Measurements from ENCODE around the gene CNEP1R1.
A peak's percentile ranks its signal among the peaks of the same experiment; 100 is the strongest.
"Not testable (repeated sequence)": the region's sequence is repeated elsewhere in the genome, so short reads cannot be mapped to it uniquely, and the experiment has no call there.

Gene CNEP1R1

DNA sequence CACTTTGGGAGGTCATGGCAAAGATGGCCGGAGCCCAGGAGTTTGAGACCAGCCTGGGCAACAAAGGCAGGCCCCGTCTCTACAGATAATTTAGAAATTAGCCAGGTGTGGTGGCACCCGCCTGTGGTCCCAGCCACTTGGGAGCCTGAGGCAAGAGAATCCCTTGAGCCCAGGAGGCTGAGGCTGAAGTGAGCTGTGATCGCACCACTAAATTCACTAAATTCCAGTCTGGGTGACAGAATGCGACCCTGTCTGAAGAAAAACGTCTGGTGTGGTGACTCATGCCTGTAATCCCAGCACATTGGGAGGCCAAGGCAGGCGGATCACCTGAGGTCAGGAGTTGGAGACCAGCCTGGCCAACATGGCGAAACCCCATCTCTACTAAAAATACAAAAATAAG lies 10.8 kb upstream of the CNEP1R1 start:
- H3K4me3 ChIP-seq (ENCODE audit: control insufficient read depth in 1 of 7, extremely low read depth in 1 of 7, insufficient read depth in 4 of 7, low read depth in 2 of 7, low read length in 6 of 7); DNase-seq; CTCF ChIA-PET; H3K36me3 ChIP-seq (ENCODE audit: control insufficient read depth in 4 of 4, insufficient read depth in 4 of 4, low read length in 3 of 4); POLR2A ChIA-PET; H3K27ac ChIP-seq (ENCODE audit: insufficient read depth in 1 of 2, low read depth in 1 of 2, low read length in 2 of 2, poor library complexity in 1 of 2, severe bottlenecking in 2 of 2); H3K4me1 ChIP-seq (ENCODE audit: control extremely low read depth in 1 of 4, control insufficient read depth in 4 of 4, insufficient read depth in 4 of 4, low read length in 3 of 4); H3K9me3 ChIP-seq (ENCODE audit: control extremely low read depth in 1 of 5, control insufficient read depth in 4 of 5, insufficient read depth in 2 of 5, low read depth in 1 of 5, low read length in 4 of 5); H3K27me3 ChIP-seq (replicated peaks in 2 of 5; ENCODE audit: control insufficient read depth in 4 of 5, insufficient read depth in 5 of 5, low read length in 4 of 5): not testable (repeated sequence)
- 98% methylated on average over 6 of the region's 8 CpGs for WGBS (ENCODE audit: insufficient coverage)

DNA sequence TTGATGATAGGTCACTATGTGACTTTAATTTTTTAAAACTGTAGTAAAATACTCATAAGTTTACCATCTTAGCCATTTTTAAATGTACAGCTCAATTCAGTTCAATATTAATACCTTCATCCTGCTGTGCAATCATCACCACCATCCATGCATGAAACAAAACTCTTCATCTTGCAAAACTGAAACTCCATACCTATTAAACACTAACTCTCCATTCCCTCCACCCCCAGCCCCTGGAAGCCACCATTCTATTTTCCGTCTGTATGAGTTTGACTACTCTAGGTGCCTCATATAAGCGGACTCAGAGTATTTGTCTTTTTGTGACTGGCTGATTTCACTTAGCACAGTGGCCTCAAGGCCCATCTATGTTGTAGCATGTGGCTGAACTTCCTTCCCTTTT lies 9.4 kb upstream of the CNEP1R1 start:
- H3K36me3 ChIP-seq (ENCODE audit: control insufficient read depth in 4 of 4, insufficient read depth in 4 of 4, low read length in 3 of 4) = no peaks in the 10 kb centered on the region
- no peaks in the 10 kb centered on the region for H3K4me1 ChIP-seq (ENCODE audit: control extremely low read depth in 1 of 4, control insufficient read depth in 4 of 4, insufficient read depth in 4 of 4, low read length in 3 of 4)
- DNase-seq = no peak
- no peak overlapping the region for H3K27ac ChIP-seq (ENCODE audit: insufficient read depth in 1 of 2, low read depth in 1 of 2, low read length in 2 of 2, poor library complexity in 1 of 2, severe bottlenecking in 2 of 2)
- ChIA-PET CTCF (no interaction called here), POLR2A (no interaction called here)
- no peaks in the 10 kb centered on the region for H3K27me3 ChIP-seq (replicated peaks in 2 of 5; ENCODE audit: control insufficient read depth in 4 of 5, insufficient read depth in 5 of 5, low read length in 4 of 5)
- WGBS (ENCODE audit: insufficient coverage) = 100% methylated on average over 2 of the region's 2 CpGs
- H3K9me3 ChIP-seq (ENCODE audit: control extremely low read depth in 1 of 5, control insufficient read depth in 4 of 5, insufficient read depth in 2 of 5, low read depth in 1 of 5, low read length in 4 of 5) = no peaks in the 10 kb centered on the region
- no peak overlapping the region for H3K4me3 ChIP-seq (ENCODE audit: control insufficient read depth in 1 of 7, extremely low read depth in 1 of 7, insufficient read depth in 4 of 7, low read depth in 2 of 7, low read length in 6 of 7)

DNA sequence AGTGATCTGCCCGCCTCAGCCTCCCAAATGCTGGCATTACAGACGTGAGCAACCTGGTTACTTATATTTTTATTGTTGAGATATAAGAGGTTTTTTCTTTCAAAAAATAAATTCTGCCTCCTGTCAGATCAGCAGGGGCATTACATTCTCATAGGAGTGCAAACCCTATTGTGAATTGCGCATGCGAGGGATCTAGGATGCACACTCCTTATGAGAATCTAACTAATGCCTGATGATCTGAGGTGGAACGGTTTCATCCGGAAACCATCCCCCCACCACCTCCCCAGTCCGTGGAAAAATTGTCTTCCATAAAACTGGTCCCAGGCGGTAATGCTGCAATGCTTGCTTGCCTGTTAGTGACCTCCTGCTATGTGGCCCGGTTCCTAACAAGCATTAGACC lies 7.5 kb upstream of the CNEP1R1 start:
- Histone ChIP-seq H3K36me3 (ENCODE audit: control insufficient read depth in 4 of 4, insufficient read depth in 4 of 4, low read length in 3 of 4) (no peaks in the 10 kb centered on the region), H3K4me3 (ENCODE audit: control insufficient read depth in 1 of 7, extremely low read depth in 1 of 7, insufficient read depth in 4 of 7, low read depth in 2 of 7, low read length in 6 of 7) (no peak overlapping the region), H3K27ac (ENCODE audit: insufficient read depth in 1 of 2, low read depth in 1 of 2, low read length in 2 of 2, poor library complexity in 1 of 2, severe bottlenecking in 2 of 2) (no peak overlapping the region), H3K27me3 (replicated peaks in 2 of 5; ENCODE audit: control insufficient read depth in 4 of 5, insufficient read depth in 5 of 5, low read length in 4 of 5) (peaks cover 0 to 2% (median 0%) of the 10 kb centered on the region in 5 experiments), H3K4me1 (ENCODE audit: control extremely low read depth in 1 of 4, control insufficient read depth in 4 of 4, insufficient read depth in 4 of 4, low read length in 3 of 4) (no peaks in the 10 kb centered on the region), H3K9me3 (ENCODE audit: control extremely low read depth in 1 of 5, control insufficient read depth in 4 of 5, insufficient read depth in 2 of 5, low read depth in 1 of 5, low read length in 4 of 5) (no peaks in the 10 kb centered on the region)
- ChIA-PET CTCF (no interaction called here), POLR2A (no interaction called here)
- DNase-seq = no peak
- 97% methylated on average over 6 of the region's 9 CpGs for WGBS (ENCODE audit: insufficient coverage)

DNA sequence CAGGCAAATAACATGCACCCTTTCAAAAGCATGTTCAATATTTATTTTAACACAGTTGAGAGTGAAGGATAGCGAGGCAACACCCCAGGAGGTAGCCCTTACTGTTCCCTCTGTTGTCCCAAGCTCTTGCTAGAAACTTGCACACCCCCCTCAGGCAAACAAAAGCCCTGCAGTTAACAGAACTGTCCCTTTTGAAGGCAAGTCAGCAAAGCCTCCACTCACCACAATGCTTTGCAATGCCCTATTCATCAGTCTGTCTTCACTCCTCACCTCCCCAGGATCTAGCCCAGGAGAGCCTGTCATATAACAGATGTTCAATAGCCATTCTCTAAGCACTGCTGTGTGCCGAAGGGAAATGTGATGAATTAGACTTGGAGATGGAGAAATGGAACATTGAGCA lies 3.5 kb upstream of the CNEP1R1 start:
- Histone ChIP-seq H3K4me1 (ENCODE audit: control extremely low read depth in 1 of 4, control insufficient read depth in 4 of 4, insufficient read depth in 4 of 4, low read length in 3 of 4) (peaks cover 8 to 16% (median 11%) of the 10 kb centered on the region in 4 experiments), H3K27me3 (replicated peaks in 2 of 5; ENCODE audit: control insufficient read depth in 4 of 5, insufficient read depth in 5 of 5, low read length in 4 of 5) (peaks cover 0 to 2% (median 0%) of the 10 kb centered on the region in 5 experiments), H3K9me3 (ENCODE audit: control extremely low read depth in 1 of 5, control insufficient read depth in 4 of 5, insufficient read depth in 2 of 5, low read depth in 1 of 5, low read length in 4 of 5) (no peaks in the 10 kb centered on the region), H3K4me3 (ENCODE audit: control insufficient read depth in 1 of 7, extremely low read depth in 1 of 7, insufficient read depth in 4 of 7, low read depth in 2 of 7, low read length in 6 of 7) (no peak overlapping the region), H3K27ac (ENCODE audit: insufficient read depth in 1 of 2, low read depth in 1 of 2, low read length in 2 of 2, poor library complexity in 1 of 2, severe bottlenecking in 2 of 2) (no peak overlapping the region), H3K36me3 (ENCODE audit: control insufficient read depth in 4 of 4, insufficient read depth in 4 of 4, low read length in 3 of 4) (no peaks in the 10 kb centered on the region)
- peak in 2 of 3 donors; percentile 25 to 27 for DNase-seq
- WGBS (ENCODE audit: insufficient coverage) = 94% methylated on average over 2 of the region's 2 CpGs
- POLR2A ChIA-PET = no interaction called here
- CTCF ChIA-PET = interaction anchor here (1.1 kb wide), 3 partner anchors 44 to 119 kb away, joined by 3 read pairs; partner anchors contain the start of gene HEATR3

DNA sequence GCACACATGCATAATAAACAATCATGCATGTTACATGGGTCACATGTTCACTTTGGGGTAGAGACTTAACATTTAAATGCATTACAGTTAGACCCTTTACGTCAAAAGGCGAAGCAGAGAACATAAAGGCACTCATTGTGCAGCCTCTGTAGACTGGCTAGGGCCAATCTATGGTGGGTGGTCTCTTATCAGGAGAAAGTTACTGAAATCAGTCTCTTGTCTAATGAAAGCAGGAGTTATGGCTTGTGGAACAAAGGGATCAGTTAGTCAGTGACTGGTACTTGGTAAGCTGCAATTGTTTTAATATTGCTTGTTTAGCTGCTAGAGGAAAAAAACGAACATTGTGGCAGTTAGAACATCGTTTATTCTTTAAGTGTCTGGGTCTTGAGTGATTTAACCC lies 1.4 kb upstream of the CNEP1R1 start:
- CTCF ChIA-PET = interaction anchor here (1.0 to 5.1 kb wide), 3 partner anchors 12 to 20 kb away, joined by 4 to 41 read pairs (median 11); no protein-coding TSS in a partner anchor
- no peak for DNase-seq
- no peaks in the 10 kb centered on the region for H3K9me3 ChIP-seq (ENCODE audit: control extremely low read depth in 1 of 5, control insufficient read depth in 4 of 5, insufficient read depth in 2 of 5, low read depth in 1 of 5, low read length in 4 of 5)
- WGBS (ENCODE audit: insufficient coverage) = 50% methylated on average over 4 of the region's 4 CpGs
- H3K27me3 ChIP-seq (replicated peaks in 2 of 5; ENCODE audit: control insufficient read depth in 4 of 5, insufficient read depth in 5 of 5, low read length in 4 of 5) = peaks cover 0 to 2% (median 0%) of the 10 kb centered on the region in 5 experiments
- peaks cover 8 to 19% (median 11%) of the 10 kb centered on the region in 4 experiments for H3K4me1 ChIP-seq (ENCODE audit: control extremely low read depth in 1 of 4, control insufficient read depth in 4 of 4, insufficient read depth in 4 of 4, low read length in 3 of 4)
- POLR2A ChIA-PET = interaction anchor here (0.6 kb wide), 1 partner anchor 115 kb away, joined by 3 read pairs; no protein-coding TSS in a partner anchor
- peaks cover 0 to 3% (median 0%) of the 10 kb centered on the region in 4 experiments for H3K36me3 ChIP-seq (ENCODE audit: control insufficient read depth in 4 of 4, insufficient read depth in 4 of 4, low read length in 3 of 4)
- no peak overlapping the region for H3K27ac ChIP-seq (ENCODE audit: insufficient read depth in 1 of 2, low read depth in 1 of 2, low read length in 2 of 2, poor library complexity in 1 of 2, severe bottlenecking in 2 of 2)
- no peak overlapping the region for H3K4me3 ChIP-seq (ENCODE audit: control insufficient read depth in 1 of 7, extremely low read depth in 1 of 7, insufficient read depth in 4 of 7, low read depth in 2 of 7, low read length in 6 of 7)

DNA sequence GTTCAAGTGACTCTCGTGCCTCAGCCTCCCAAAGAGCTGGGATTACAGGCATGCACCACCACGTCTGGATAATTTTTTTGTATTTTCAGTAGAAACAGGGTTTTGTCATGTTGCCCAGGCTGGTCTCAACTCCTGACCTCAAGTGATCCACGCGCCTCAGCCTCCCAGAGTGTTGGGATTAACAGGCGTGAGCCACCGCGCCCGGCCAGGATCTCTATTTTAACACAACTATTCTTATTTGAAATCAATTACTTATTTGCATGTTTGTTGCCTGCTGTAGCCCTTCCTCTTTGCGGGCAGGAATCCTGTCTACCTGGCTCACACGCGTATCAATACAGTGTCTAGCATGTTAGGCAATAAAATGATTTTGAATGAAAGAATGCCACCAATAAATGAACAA lies 818 bp upstream of the CNEP1R1 start:
- Histone ChIP-seq H3K27ac (ENCODE audit: insufficient read depth in 1 of 2, low read depth in 1 of 2, low read length in 2 of 2, poor library complexity in 1 of 2, severe bottlenecking in 2 of 2) (no peak overlapping the region), H3K36me3 (ENCODE audit: control insufficient read depth in 4 of 4, insufficient read depth in 4 of 4, low read length in 3 of 4) (peaks cover 0 to 4% (median 3%) of the 10 kb centered on the region in 4 experiments), H3K27me3 (replicated peaks in 2 of 5; ENCODE audit: control insufficient read depth in 4 of 5, insufficient read depth in 5 of 5, low read length in 4 of 5) (peaks cover 0 to 2% (median 0%) of the 10 kb centered on the region in 5 experiments), H3K4me1 (ENCODE audit: control extremely low read depth in 1 of 4, control insufficient read depth in 4 of 4, insufficient read depth in 4 of 4, low read length in 3 of 4) (peaks cover 8 to 19% (median 11%) of the 10 kb centered on the region in 4 experiments), H3K4me3 (ENCODE audit: control insufficient read depth in 1 of 7, extremely low read depth in 1 of 7, insufficient read depth in 4 of 7, low read depth in 2 of 7, low read length in 6 of 7) (peak overlapping the region in 1 of 7 experiments; percentile 98), H3K9me3 (ENCODE audit: control extremely low read depth in 1 of 5, control insufficient read depth in 4 of 5, insufficient read depth in 2 of 5, low read depth in 1 of 5, low read length in 4 of 5) (no peaks in the 10 kb centered on the region)
- no CpG with 5 or more reads among the region's 11 CpGs for WGBS (ENCODE audit: insufficient coverage)
- ChIA-PET POLR2A (interaction anchor here (0.6 to 1.2 kb wide), 2 partner anchors 114 to 187 kb away, joined by 3 to 6 read pairs; no protein-coding TSS in a partner anchor), CTCF (interaction anchor here (1.0 to 5.1 kb wide), 9 partner anchors 12 to 782 kb away, joined by 3 to 41 read pairs (median 11); partner anchors contain the start of gene HEATR3)
- no peak for DNase-seq

DNA sequence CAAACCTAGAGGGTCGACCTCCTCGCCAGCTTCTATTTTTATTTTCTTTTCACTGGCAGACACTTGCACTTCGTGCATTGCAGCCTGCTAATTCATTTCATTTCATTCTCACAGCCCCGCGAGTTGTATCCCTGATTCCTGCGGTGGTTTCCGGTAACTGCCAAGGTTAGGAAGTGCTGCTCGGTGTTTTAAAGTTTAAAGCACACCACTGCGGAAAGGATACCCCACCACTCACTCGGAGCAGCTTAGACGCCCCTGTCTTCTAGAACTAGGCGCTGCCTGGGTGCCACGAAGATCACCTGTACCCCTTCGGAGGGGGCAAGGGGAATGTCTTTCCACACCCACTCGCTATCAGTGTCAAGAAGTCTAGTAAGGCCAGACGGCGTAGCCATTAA lies 509 bp downstream of the CNEP1R1 start:
- Histone ChIP-seq H3K27me3 (replicated peaks in 2 of 5; ENCODE audit: control insufficient read depth in 4 of 5, insufficient read depth in 5 of 5, low read length in 4 of 5) (peaks cover 0 to 2% (median 0%) of the 10 kb centered on the region in 5 experiments), H3K4me1 (ENCODE audit: control extremely low read depth in 1 of 4, control insufficient read depth in 4 of 4, insufficient read depth in 4 of 4, low read length in 3 of 4) (peaks cover 8 to 19% (median 11%) of the 10 kb centered on the region in 4 experiments), H3K4me3 (ENCODE audit: control insufficient read depth in 1 of 7, extremely low read depth in 1 of 7, insufficient read depth in 4 of 7, low read depth in 2 of 7, low read length in 6 of 7) (peak overlapping the region; percentile 73 to 98 (median 96)), H3K9me3 (ENCODE audit: control extremely low read depth in 1 of 5, control insufficient read depth in 4 of 5, insufficient read depth in 2 of 5, low read depth in 1 of 5, low read length in 4 of 5) (no peaks in the 10 kb centered on the region), H3K36me3 (ENCODE audit: control insufficient read depth in 4 of 4, insufficient read depth in 4 of 4, low read length in 3 of 4) (peaks cover under 1 to 15% (median 13%) of the 10 kb centered on the region in 4 experiments), H3K27ac (ENCODE audit: insufficient read depth in 1 of 2, low read depth in 1 of 2, low read length in 2 of 2, poor library complexity in 1 of 2, severe bottlenecking in 2 of 2) (peak overlapping the region; percentile 46 to 82)
- ChIA-PET POLR2A (interaction anchor here (0.5 to 1.2 kb wide), 3 partner anchors 13 to 185 kb away, joined by 3 to 6 read pairs (median 3); no protein-coding TSS in a partner anchor), CTCF (interaction anchor here (0.6 to 5.1 kb wide), 22 partner anchors 11 to 781 kb away, joined by 3 to 41 read pairs (median 4); partner anchors contain the start of gene HEATR3)
- peak; percentile 25 to 67 (median 56) for DNase-seq
- WGBS (ENCODE audit: insufficient coverage) = 0% methylated on average over 17 of the region's 17 CpGs

Data from common myeloid progenitor, CD34-positive (primary cell).